Neural progenitor cell (in vitro differentiated cells): Measurements from ENCODE around the gene MAP3K19. TPM values are rescaled to one million over a fixed set of nuclear protein-coding genes. Genes with fewer than 3 reads are reported as not detected.
A peak's percentile ranks its signal among the peaks of the same experiment; 100 is the strongest.

Experiments
- DNase-seq: peaks from one replicate; pipeline ENCODE4 v3.0.0-alpha.2; 2016; ENCODE audit warnings: low spot score
- H2AFZ ChIP-seq: fragments of 200-600 bp; sonication (generic); replicated peaks from 2 replicates; pipeline ENCODE4 v1.6.1; 2016; ENCODE audit warnings: antibody characterized with exemption
- H3F3A ChIP-seq: fragments of 200-600 bp; sonication (generic); 2 replicates; pipeline ENCODE4 v1.6.1; 2016; ENCODE audit warnings: antibody characterized with exemption, low read depth
- H3K27ac ChIP-seq: fragments of 200-600 bp; sonication (generic); 2 replicates; pipeline ENCODE4 v1.5.1; 2016; ENCODE audit warnings: mild to moderate bottlenecking
- H3K27me3 ChIP-seq: fragments of 200-600 bp; sonication (generic); 2 replicates; pipeline ENCODE4 v1.6.1; 2016; ENCODE audit warnings: mild to moderate bottlenecking, moderate library complexity
- H3K36me3 ChIP-seq: fragments of 200-600 bp; sonication (generic); 2 replicates; pipeline ENCODE4 v1.5.1; 2016
- H3K4me1 ChIP-seq: fragments of 200-600 bp; sonication (generic); 2 replicates; pipeline ENCODE4 v1.6.1; 2016; ENCODE audit warnings: mixed run types
- H3K4me2 ChIP-seq: fragments of 200-600 bp; sonication (generic); 2 replicates; pipeline ENCODE4 v1.6.1; 2016
- H3K4me3 ChIP-seq: fragments of 200-600 bp; sonication (generic); 2 replicates; pipeline ENCODE4 v1.5.1; 2016
- H3K79me2 ChIP-seq: fragments of 200-600 bp; sonication (generic); 2 replicates; pipeline ENCODE4 v1.6.1; 2016; ENCODE audit warnings: low read depth
- H3K9ac ChIP-seq: fragments of 200-600 bp; sonication (generic); 2 replicates; pipeline ENCODE4 v1.6.1; 2016
- H3K9me3 ChIP-seq: fragments of 200-600 bp; sonication (generic); 2 replicates; pipeline ENCODE4 v1.5.1; 2016; ENCODE audit warnings: low read depth
- H4K20me1 ChIP-seq: fragments of 200-600 bp; sonication (generic); 2 replicates; pipeline ENCODE4 v1.6.1; 2016; ENCODE audit warnings: low read depth
- H3K27ac Mint-ChIP-seq: 3 replicates; pipeline ENCODE4 v1.8.0; 2021; ENCODE audit warnings: mixed read lengths
- H3K27me3 Mint-ChIP-seq: 2 replicates; pipeline ENCODE4 v1.8.0; 2022; ENCODE audit warnings: low read depth, mild to moderate bottlenecking, inconsistent platforms, moderate library complexity, mixed read lengths; ENCODE audit not compliant: insufficient read depth
- H3K36me3 Mint-ChIP-seq: 3 replicates; pipeline ENCODE4 v1.8.0; 2021; ENCODE audit warnings: mixed read lengths
- H3K4me1 Mint-ChIP-seq: 3 replicates; pipeline ENCODE4 v1.8.0; 2021; ENCODE audit warnings: mixed read lengths
- H3K4me3 Mint-ChIP-seq: 3 replicates; pipeline ENCODE4 v1.8.0; 2021; ENCODE audit warnings: mild to moderate bottlenecking, moderate library complexity, mixed read lengths
- H3K9me3 Mint-ChIP-seq: 3 replicates; pipeline ENCODE4 v1.8.0; 2020; ENCODE audit warnings: mixed read lengths
- EZH2 ChIP-seq: fragments of 200-600 bp; sonication (generic); IDR thresholded peaks from 2 replicates; pipeline ENCODE4 v1.6.1; 2017; ENCODE audit warnings: antibody characterized with exemption, mild to moderate bottlenecking, moderate library complexity
- EZH2phosphoT487 ChIP-seq: fragments of 200-600 bp; sonication (generic); IDR thresholded peaks from 2 replicates; pipeline ENCODE4 v1.6.1; 2017; ENCODE audit warnings: antibody characterized with exemption
- total RNA-seq: library from RNA; depleted of rRNA; stranded (reverse); fragments of >200 nt; gene quantifications from 2 replicates; pipeline ENCODE4 v1.2.3, GENCODE V29; 2015; ENCODE audit warnings: low replicate concordance
- TF ChIP-seq, protein P1 (sequence below): fragments of 200-600 bp; sonication (generic); IDR thresholded peaks from 2 replicates; pipeline ENCODE4 v1.5.1; 2017; ENCODE audit warnings: antibody characterized with exemption, mild to moderate bottlenecking

Gene MAP3K19
- total RNA-seq, 1 donor from 2014 or later = not detected

GRCh38 chr2:135004005-135004746, 43.1 kb downstream of the MAP3K19 start:
- Histone ChIP-seq H3F3A (peaks cover 13% of the 10 kb centered on the region), H3K4me2 (no peak overlapping the region), H3K9me3 (no peaks in the 10 kb centered on the region), H2AFZ (peak overlapping the region; percentile 45), H3K36me3 (no peaks in the 10 kb centered on the region), H3K27ac (no peak overlapping the region), H3K9ac (no peak overlapping the region), H3K27me3 (peaks cover 12% of the 10 kb centered on the region), H3K4me1 (peaks cover 12% of the 10 kb centered on the region), H3K79me2 (no peaks in the 10 kb centered on the region), H3K4me3 (no peak overlapping the region), H4K20me1 (peaks cover 5% of the 10 kb centered on the region)
- Mint-ChIP-seq H3K4me1 (peaks cover 24% of the 10 kb centered on the region), H3K9me3 (no peaks in the 10 kb centered on the region), H3K27ac (no peak overlapping the region), H3K4me3 (no peak overlapping the region), H3K27me3 (peaks cover 3% of the 10 kb centered on the region), H3K36me3 (no peaks in the 10 kb centered on the region)
- peak; percentile 89 for DNase-seq
- TF ChIP-seq, protein P1, sequence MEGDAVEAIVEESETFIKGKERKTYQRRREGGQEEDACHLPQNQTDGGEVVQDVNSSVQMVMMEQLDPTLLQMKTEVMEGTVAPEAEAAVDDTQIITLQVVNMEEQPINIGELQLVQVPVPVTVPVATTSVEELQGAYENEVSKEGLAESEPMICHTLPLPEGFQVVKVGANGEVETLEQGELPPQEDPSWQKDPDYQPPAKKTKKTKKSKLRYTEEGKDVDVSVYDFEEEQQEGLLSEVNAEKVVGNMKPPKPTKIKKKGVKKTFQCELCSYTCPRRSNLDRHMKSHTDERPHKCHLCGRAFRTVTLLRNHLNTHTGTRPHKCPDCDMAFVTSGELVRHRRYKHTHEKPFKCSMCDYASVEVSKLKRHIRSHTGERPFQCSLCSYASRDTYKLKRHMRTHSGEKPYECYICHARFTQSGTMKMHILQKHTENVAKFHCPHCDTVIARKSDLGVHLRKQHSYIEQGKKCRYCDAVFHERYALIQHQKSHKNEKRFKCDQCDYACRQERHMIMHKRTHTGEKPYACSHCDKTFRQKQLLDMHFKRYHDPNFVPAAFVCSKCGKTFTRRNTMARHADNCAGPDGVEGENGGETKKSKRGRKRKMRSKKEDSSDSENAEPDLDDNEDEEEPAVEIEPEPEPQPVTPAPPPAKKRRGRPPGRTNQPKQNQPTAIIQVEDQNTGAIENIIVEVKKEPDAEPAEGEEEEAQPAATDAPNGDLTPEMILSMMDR = no peak
- TF ChIP-seq EZH2phosphoT487 (no peak), EZH2 (no peak)

DNA sequence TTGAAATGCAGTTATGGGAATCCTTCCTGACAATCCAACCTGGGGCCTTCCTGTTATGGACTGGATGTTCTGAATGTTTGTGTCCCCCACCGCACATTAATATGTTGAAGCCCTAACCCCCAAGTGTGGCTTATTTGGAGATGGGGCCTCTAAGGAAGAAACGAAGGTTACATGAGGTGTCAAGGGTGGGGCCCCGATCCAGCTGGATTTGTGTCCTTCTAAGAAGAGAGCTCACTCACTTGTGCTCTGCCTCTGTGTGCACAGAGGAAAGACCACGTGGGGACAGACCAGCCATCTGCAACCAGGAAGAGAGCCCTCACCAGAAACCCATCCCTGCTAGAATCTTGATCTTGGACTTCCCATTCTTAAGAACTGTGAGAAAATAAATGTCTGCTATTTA, 44.4 kb downstream of the MAP3K19 start:
- H3K9ac ChIP-seq = no peak overlapping the region
- no peaks in the 10 kb centered on the region for H3K9me3 Mint-ChIP-seq
- DNase-seq = no peak

DNA sequence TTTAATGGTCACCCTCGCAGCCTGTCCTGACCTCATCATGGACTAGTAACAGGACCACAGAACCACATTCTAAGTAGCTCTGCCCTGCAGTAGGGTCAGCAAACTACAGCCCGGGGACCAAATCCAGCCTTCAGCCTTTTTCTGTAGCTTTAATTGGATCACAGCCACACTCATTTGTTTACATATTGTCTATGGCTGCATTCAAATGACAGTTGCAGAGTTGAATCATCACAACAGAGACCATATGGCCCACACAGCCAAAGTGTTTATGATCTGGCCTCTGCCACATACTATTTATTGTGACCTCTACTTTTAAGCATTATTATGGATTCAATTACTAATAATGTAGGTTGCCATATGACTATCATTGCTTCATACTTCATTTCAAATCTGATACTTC, 47.7 kb downstream of the MAP3K19 start:
- Histone ChIP-seq H3K4me3 (no peak overlapping the region), H3K79me2 (no peaks in the 10 kb centered on the region), H3K27ac (no peak overlapping the region), H3K4me1 (no peaks in the 10 kb centered on the region), H4K20me1 (no peaks in the 10 kb centered on the region), H3K4me2 (no peak overlapping the region), H3K9me3 (no peaks in the 10 kb centered on the region), H3F3A (peaks cover 1% of the 10 kb centered on the region), H3K27me3 (peaks cover 2% of the 10 kb centered on the region), H3K9ac (no peak overlapping the region), H3K36me3 (no peaks in the 10 kb centered on the region), H2AFZ (no peak overlapping the region)
- Mint-ChIP-seq H3K27ac (no peak overlapping the region), H3K36me3 (no peaks in the 10 kb centered on the region), H3K27me3 (peaks cover 3% of the 10 kb centered on the region), H3K9me3 (no peaks in the 10 kb centered on the region), H3K4me3 (no peak overlapping the region), H3K4me1 (peaks cover 5% of the 10 kb centered on the region)
- TF ChIP-seq EZH2 (no peak), EZH2phosphoT487 (no peak)
- TF ChIP-seq, protein P1 = no peak
- no peak for DNase-seq

More for the DNA sequence above, 44.4 kb downstream of the MAP3K19 start:
- no peak overlapping the region for H2AFZ ChIP-seq
- peaks cover 12% of the 10 kb centered on the region for H3K4me1 ChIP-seq
- no peaks in the 10 kb centered on the region for H3K36me3 ChIP-seq
- peaks cover 5% of the 10 kb centered on the region for H4K20me1 ChIP-seq
- peaks cover 13% of the 10 kb centered on the region for H3F3A ChIP-seq
- H3K4me3 ChIP-seq = no peak overlapping the region
- H3K4me2 ChIP-seq = no peak overlapping the region
- H3K79me2 ChIP-seq = no peaks in the 10 kb centered on the region
- H3K9me3 ChIP-seq = no peaks in the 10 kb centered on the region
- H3K27me3 ChIP-seq = peaks cover 12% of the 10 kb centered on the region
- Mint-ChIP-seq H3K4me3 (no peak overlapping the region), H3K4me1 (peaks cover 24% of the 10 kb centered on the region), H3K27ac (no peak overlapping the region), H3K36me3 (no peaks in the 10 kb centered on the region), H3K27me3 (peaks cover 3% of the 10 kb centered on the region)
- TF ChIP-seq EZH2phosphoT487 (no peak), EZH2 (no peak)
- TF ChIP-seq, protein P1 = no peak
- no peak overlapping the region for H3K27ac ChIP-seq
